ENCODE measurements around the gene DNAI4. TPM values are rescaled to one million over a fixed set of nuclear protein-coding genes. Genes with fewer than 3 reads are reported as not detected.

The DNAI4 gene
- total and polyA plus RNA-seq, 4 donors, result 0.63 to 24.2 (median 11.9) TPM

- intact Hi-C loops (cut with DNase I), result no loop called here
- WGBS, 2 donors, result 95 to 96% methylated on average over 2 of the region's 2 CpGs
Measured at GRCh38 chr1:66773227-66773626, 151.4 kb downstream of the DNAI4 start.

GRCh38 chr1:66770694-66771093 is 154.0 kb downstream of the DNAI4 start:
- Histone ChIP-seq H3K27ac (ENCODE audit: low read depth in 1 of 2, low read length in 2 of 2) (no peak overlapping the region), H3K4me3 (ENCODE audit: low read length in 2 of 2) (no peak overlapping the region), H3K36me3 (ENCODE audit: control insufficient read depth in 1 of 2, insufficient read depth in 2 of 2, low read length in 1 of 2) (no peaks in the 10 kb centered on the region), H3K9me3 (ENCODE audit: control insufficient read depth, low read length) (no peaks in the 10 kb centered on the region), H3K27me3 (ENCODE audit: control insufficient read depth in 1 of 2, insufficient read depth in 2 of 2, low read length in 1 of 2) (peaks cover 0 to 2% of the 10 kb centered on the region in 2 donors), H3K4me1 (ENCODE audit: control insufficient read depth in 1 of 2, insufficient read depth in 2 of 2, low read length in 2 of 2) (no peaks in the 10 kb centered on the region)
- DNase-seq (no peak), ATAC-seq (ENCODE audit: low FRiP score) (no peak)
- intact Hi-C loops (cut with DNase I), result no loop called here
- WGBS, 2 donors, result 88 to 91% methylated on average over 4 of the region's 4 CpGs

More at GRCh38 chr1:66773227-66773626, 151.4 kb downstream of the DNAI4 start:
- no peak for DNase-seq
- H3K4me1 ChIP-seq (ENCODE audit: control insufficient read depth in 1 of 2, insufficient read depth in 2 of 2, low read length in 2 of 2), result no peaks in the 10 kb centered on the region
- H3K4me3 ChIP-seq (ENCODE audit: low read length in 2 of 2), result no peak overlapping the region
- no peaks in the 10 kb centered on the region for H3K9me3 ChIP-seq (ENCODE audit: control insufficient read depth, low read length)
- H3K27ac ChIP-seq (ENCODE audit: low read depth in 1 of 2, low read length in 2 of 2), result no peak overlapping the region
- peaks cover 0 to 2% of the 10 kb centered on the region in 2 donors for H3K27me3 ChIP-seq (ENCODE audit: control insufficient read depth in 1 of 2, insufficient read depth in 2 of 2, low read length in 1 of 2)
- no peak for ATAC-seq (ENCODE audit: low FRiP score)
- H3K36me3 ChIP-seq (ENCODE audit: control insufficient read depth in 1 of 2, insufficient read depth in 2 of 2, low read length in 1 of 2), result no peaks in the 10 kb centered on the region

GRCh38 chr1:66770240-66770639 is 154.4 kb downstream of the DNAI4 start:
- H3K9me3 ChIP-seq (ENCODE audit: control insufficient read depth, low read length), result no peaks in the 10 kb centered on the region
- no peaks in the 10 kb centered on the region for H3K4me1 ChIP-seq (ENCODE audit: control insufficient read depth in 1 of 2, insufficient read depth in 2 of 2, low read length in 2 of 2)
- H3K4me3 ChIP-seq (ENCODE audit: low read length in 2 of 2), result no peak overlapping the region
- no peak for DNase-seq
- H3K27me3 ChIP-seq (ENCODE audit: control insufficient read depth in 1 of 2, insufficient read depth in 2 of 2, low read length in 1 of 2), result peaks cover 0 to 2% of the 10 kb centered on the region in 2 donors
- intact Hi-C loops (cut with DNase I), result no loop called here
- ATAC-seq (ENCODE audit: low FRiP score), result no peak
- no peaks in the 10 kb centered on the region for H3K36me3 ChIP-seq (ENCODE audit: control insufficient read depth in 1 of 2, insufficient read depth in 2 of 2, low read length in 1 of 2)
- no peak overlapping the region for H3K27ac ChIP-seq (ENCODE audit: low read depth in 1 of 2, low read length in 2 of 2)
- WGBS, 2 donors, result 97% methylated on average over 2 of the region's 2 CpGs

- H3K27me3 ChIP-seq (ENCODE audit: control insufficient read depth in 1 of 2, insufficient read depth in 2 of 2, low read length in 1 of 2), result peaks cover 0 to 2% of the 10 kb centered on the region in 2 donors
Measured at GRCh38 chr1:66769512-66770229, 155.0 kb downstream of the DNAI4 start.

GRCh38 chr1:66768965-66769364 is 155.7 kb downstream of the DNAI4 start:
- H3K36me3 ChIP-seq (ENCODE audit: control insufficient read depth in 1 of 2, insufficient read depth in 2 of 2, low read length in 1 of 2), result no peaks in the 10 kb centered on the region
- ATAC-seq (ENCODE audit: low FRiP score), result no peak
- H3K27me3 ChIP-seq (ENCODE audit: control insufficient read depth in 1 of 2, insufficient read depth in 2 of 2, low read length in 1 of 2), result no peaks in the 10 kb centered on the region
- DNase-seq, result no peak
- no peak overlapping the region for H3K4me3 ChIP-seq (ENCODE audit: low read length in 2 of 2)
- 59 to 76% methylated on average over 1 of the region's 1 CpG for WGBS, 2 donors
- no peaks in the 10 kb centered on the region for H3K9me3 ChIP-seq (ENCODE audit: control insufficient read depth, low read length)
- intact Hi-C loops (cut with DNase I), result loop anchor here (5.0 to 10.0 kb wide), 3 partner anchors 226 to 386 kb away; no protein-coding TSS in a partner anchor
- H3K27ac ChIP-seq (ENCODE audit: low read depth in 1 of 2, low read length in 2 of 2), result no peak overlapping the region
- no peaks in the 10 kb centered on the region for H3K4me1 ChIP-seq (ENCODE audit: control insufficient read depth in 1 of 2, insufficient read depth in 2 of 2, low read length in 2 of 2)

More at GRCh38 chr1:66769512-66770229, 155.0 kb downstream of the DNAI4 start:
- Histone ChIP-seq H3K36me3 (ENCODE audit: control insufficient read depth in 1 of 2, insufficient read depth in 2 of 2, low read length in 1 of 2) (no peaks in the 10 kb centered on the region), H3K9me3 (ENCODE audit: control insufficient read depth, low read length) (no peaks in the 10 kb centered on the region), H3K4me3 (ENCODE audit: low read length in 2 of 2) (no peak overlapping the region), H3K27ac (ENCODE audit: low read depth in 1 of 2, low read length in 2 of 2) (no peak overlapping the region), H3K4me1 (ENCODE audit: control insufficient read depth in 1 of 2, insufficient read depth in 2 of 2, low read length in 2 of 2) (no peaks in the 10 kb centered on the region)
- intact Hi-C loops (cut with DNase I), result loop anchor here (5.0 to 10.0 kb wide), 3 partner anchors 225 to 385 kb away; no protein-coding TSS in a partner anchor
- DNase-seq (no peak), ATAC-seq (ENCODE audit: low FRiP score) (no peak)
- WGBS, 2 donors, result 92 to 93% methylated on average over 7 of the region's 7 CpGs

GRCh38 chr1:66767626-66768025 is 157.0 kb downstream of the DNAI4 start:
- intact Hi-C loops (cut with DNase I), result loop anchor here (5.0 to 10.0 kb wide), 3 partner anchors 227 to 387 kb away; no protein-coding TSS in a partner anchor
- no peak for ATAC-seq (ENCODE audit: low FRiP score)

GRCh38 chr1:66764994-66765578 is 159.6 kb downstream of the DNAI4 start:
- intact Hi-C loops (cut with DNase I), result loop anchor here (5.0 to 10.0 kb wide), 3 partner anchors 230 to 390 kb away; no protein-coding TSS in a partner anchor
- Histone ChIP-seq H3K27me3 (ENCODE audit: control insufficient read depth in 1 of 2, insufficient read depth in 2 of 2, low read length in 1 of 2) (no peaks in the 10 kb centered on the region), H3K9me3 (ENCODE audit: control insufficient read depth, low read length) (no peaks in the 10 kb centered on the region), H3K27ac (ENCODE audit: low read depth in 1 of 2, low read length in 2 of 2) (no peak overlapping the region), H3K4me3 (ENCODE audit: low read length in 2 of 2) (no peak overlapping the region), H3K4me1 (ENCODE audit: control insufficient read depth in 1 of 2, insufficient read depth in 2 of 2, low read length in 2 of 2) (no peaks in the 10 kb centered on the region), H3K36me3 (ENCODE audit: control insufficient read depth in 1 of 2, insufficient read depth in 2 of 2, low read length in 1 of 2) (no peaks in the 10 kb centered on the region)
- WGBS, 2 donors, result 14 to 16% methylated on average over 3 of the region's 3 CpGs
- DNase-seq (no peak), ATAC-seq (ENCODE audit: low FRiP score) (no peak)

More at GRCh38 chr1:66767626-66768025, 157.0 kb downstream of the DNAI4 start:
- no peaks in the 10 kb centered on the region for H3K9me3 ChIP-seq (ENCODE audit: control insufficient read depth, low read length)
- H3K27ac ChIP-seq (ENCODE audit: low read depth in 1 of 2, low read length in 2 of 2), result no peak overlapping the region
- H3K4me3 ChIP-seq (ENCODE audit: low read length in 2 of 2), result no peak overlapping the region
- no peaks in the 10 kb centered on the region for H3K36me3 ChIP-seq (ENCODE audit: control insufficient read depth in 1 of 2, insufficient read depth in 2 of 2, low read length in 1 of 2)
- DNase-seq, result no peak
- H3K27me3 ChIP-seq (ENCODE audit: control insufficient read depth in 1 of 2, insufficient read depth in 2 of 2, low read length in 1 of 2), result no peaks in the 10 kb centered on the region
- H3K4me1 ChIP-seq (ENCODE audit: control insufficient read depth in 1 of 2, insufficient read depth in 2 of 2, low read length in 2 of 2), result no peaks in the 10 kb centered on the region

All from aorta (tissue), 5 donors.